Vagina (tissue), 2 donors: ENCODE data around the gene SLC25A21.

Experiments
- POLR2A ChIP-seq, 2 donors: fragments of 450-650 bp; IDR thresholded peaks; one replicate each; pipeline ENCODE4 v1.6.1; 2017; ENCODE audit warnings: antibody characterized with exemption in 2 of 2, mild to moderate bottlenecking in 2 of 2, moderate library complexity in 2 of 2
- TF ChIP-seq, protein P1 (sequence below), 3 experiments: fragments of 450-650 bp in 2 of 3; fragments of 200-600 bp in 1 of 3; sonication (generic) in 1 of 3; IDR thresholded peaks; one replicate each; pipeline ENCODE4 v1.5.1; 2017 to 2019; ENCODE audit warnings: antibody characterized with exemption in 3 of 3, mild to moderate bottlenecking in 2 of 3, moderate library complexity in 2 of 3

DNA sequence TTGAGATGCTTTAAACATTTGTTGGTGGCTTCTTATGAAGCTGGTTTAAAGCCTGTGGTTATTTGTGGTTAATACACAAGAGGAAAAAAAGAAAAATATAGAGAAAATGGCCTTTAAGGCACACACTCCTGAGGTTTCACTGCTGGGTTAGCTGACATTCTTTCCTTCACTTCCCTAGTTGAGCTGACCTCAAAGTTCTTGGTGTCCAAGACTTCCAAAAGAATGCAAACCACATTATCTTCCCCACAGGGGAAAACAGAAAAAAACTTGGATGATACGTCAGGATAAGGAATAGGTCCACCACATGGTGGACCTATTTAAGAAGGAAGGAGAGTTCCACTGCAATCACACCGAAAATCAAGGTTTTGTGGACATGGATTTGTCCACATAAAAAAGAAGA is 94.3 kb downstream of the SLC25A21 start:
- TF ChIP-seq, protein P1, sequence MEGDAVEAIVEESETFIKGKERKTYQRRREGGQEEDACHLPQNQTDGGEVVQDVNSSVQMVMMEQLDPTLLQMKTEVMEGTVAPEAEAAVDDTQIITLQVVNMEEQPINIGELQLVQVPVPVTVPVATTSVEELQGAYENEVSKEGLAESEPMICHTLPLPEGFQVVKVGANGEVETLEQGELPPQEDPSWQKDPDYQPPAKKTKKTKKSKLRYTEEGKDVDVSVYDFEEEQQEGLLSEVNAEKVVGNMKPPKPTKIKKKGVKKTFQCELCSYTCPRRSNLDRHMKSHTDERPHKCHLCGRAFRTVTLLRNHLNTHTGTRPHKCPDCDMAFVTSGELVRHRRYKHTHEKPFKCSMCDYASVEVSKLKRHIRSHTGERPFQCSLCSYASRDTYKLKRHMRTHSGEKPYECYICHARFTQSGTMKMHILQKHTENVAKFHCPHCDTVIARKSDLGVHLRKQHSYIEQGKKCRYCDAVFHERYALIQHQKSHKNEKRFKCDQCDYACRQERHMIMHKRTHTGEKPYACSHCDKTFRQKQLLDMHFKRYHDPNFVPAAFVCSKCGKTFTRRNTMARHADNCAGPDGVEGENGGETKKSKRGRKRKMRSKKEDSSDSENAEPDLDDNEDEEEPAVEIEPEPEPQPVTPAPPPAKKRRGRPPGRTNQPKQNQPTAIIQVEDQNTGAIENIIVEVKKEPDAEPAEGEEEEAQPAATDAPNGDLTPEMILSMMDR (IDR thresholded peaks at IDR 0.05) = no peak
- TF ChIP-seq POLR2A (IDR thresholded peaks at IDR 0.05) = no peak
